DMS 273 (cell line): ENCODE measurements around the gene CHGA.

Source experiments
- DNase-seq: peaks from one replicate; lab custom pipeline; 2025; ENCODE audit not compliant: unreplicated experiment; lab: John Stamatoyannopoulos, UW

CHGA gene

DNA sequence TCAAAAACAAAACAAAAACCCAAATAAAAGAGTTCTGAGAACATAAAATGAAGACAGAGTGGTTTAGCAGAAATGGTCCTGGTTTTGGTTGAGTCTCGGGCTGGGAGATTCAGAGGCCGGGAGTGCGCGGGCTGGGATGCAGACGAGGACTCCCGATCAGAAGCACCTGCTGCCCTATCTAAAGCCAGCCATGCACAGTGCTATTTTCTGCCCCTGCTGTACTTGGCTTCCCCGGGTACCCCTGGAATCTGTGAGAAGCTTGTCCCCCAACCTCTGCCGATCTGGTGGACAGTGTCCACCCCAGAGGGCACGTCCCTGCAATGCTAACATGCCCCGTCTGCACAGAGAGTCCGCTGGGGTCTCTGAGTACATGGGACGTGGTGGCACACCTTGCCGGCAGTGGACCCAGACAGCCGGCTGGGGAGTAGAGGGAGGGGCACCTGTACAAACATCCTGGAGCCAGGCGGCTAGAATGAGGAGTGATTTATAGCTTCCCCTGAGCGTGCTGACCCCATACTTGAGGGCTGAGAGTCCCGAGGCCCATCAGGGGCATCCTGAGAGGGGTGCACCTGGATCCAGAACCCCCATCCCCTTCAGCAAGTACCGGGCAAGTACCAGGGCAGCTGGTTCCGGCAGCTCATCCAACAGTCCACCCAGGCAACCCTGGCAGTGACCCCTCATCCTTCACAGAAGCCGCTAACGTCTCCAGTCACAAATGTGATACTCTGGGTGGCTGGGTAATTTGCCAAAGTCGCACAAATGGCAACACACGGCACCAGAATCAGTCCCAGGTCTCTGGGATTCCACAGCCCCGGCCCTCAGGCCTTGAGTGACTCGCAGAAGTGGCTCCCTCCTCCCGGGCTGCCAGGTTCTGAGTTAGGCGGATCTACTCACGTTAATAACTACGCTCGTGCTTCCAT, 37.1 kb downstream of the CHGA start:
- no peak for DNase-seq

DNA sequence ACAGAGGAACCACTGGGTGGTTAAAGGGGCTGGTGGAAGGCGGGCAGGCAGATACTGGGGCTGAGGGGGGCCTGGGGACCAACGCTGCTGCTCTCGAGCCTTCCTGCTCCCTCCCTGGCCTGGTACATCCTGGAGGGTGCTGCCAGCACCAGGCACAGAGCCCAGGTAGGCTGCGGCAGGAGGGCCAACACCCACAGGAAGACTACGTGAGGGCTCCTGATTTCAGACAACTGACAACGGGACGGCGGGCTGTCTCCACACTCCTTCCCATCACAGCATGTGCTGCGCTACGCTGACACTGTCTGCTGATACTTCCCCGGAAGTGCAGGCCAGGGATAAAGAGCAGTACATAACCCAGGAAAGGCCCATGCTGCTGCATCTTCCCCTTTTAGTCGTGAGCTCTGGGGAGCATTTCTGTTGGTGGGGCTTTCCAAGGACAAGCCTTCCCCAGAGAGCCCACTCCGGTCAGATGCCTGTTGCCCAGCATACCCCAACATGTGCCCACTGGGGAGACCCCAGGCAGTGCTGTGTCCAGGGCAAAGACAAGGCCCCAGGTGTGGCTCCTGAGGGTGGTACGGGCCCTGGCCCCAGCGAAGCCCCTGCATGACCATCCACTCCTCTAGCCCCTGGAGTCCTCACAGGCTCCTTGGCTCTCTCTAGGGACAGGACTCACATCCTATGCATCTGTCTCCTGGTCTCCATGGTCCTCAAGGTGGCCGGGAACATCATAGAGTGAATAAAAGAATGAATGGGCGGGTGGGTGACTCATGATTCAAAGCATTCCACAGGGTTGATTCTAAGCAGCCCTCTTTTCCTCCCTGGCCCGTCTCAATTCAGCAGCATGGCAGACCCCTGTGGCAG, 38.0 kb downstream of the CHGA start:
- no peak for DNase-seq

DNA sequence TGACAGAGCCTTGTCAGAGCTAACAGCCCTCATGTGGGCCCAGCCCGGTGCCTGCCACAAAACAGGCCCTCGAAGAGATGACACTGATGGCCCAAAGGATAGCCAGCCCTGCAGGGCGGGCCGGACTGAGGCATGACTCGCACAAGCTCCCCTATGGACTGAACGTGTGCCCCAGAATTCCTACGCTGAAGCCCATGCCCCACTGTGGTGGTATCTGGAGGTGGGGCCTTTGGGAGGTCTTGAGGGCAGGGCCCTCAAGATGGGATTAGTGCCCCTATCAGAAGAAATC, 38.6 kb downstream of the CHGA start:
- DNase-seq = no peak

DNA sequence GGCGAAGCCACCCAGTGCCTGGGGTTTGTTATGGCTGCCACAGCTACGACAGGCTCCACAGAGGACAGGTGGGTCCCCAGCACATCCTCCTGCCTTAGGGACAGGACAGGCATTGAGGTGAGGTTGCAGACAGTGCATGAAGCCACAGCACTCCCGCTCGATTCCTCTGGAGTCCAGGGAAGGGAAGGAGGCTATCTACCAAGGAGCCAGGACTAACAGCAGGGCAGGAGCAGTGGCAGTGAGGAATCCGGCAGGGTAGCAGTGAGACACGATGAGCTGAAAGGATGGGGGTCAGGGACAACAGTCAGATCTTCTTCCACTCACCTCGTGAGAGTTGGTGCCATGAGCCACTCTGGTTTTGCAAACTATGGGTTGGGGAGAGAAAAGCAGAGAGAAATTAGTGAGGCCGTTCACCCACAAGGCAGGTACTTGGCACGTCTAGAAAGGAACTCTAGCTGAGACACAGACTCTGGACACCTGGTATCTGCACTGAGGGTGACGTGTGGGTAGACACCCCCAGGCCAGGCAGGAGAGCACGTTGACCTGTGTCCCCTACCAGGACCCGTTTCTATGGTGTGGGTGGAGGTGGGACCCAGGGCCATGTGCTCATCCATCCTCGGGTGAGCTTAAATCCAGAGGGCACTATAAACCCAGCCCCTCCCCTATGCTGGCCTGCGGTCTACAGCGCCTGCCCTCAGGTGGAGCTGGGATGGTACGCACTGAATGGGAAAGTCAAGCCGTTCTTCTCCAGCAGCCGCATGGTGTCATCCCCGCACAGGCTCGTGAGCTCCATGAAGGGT, 39.3 kb downstream of the CHGA start:
- no peak for DNase-seq

DNA sequence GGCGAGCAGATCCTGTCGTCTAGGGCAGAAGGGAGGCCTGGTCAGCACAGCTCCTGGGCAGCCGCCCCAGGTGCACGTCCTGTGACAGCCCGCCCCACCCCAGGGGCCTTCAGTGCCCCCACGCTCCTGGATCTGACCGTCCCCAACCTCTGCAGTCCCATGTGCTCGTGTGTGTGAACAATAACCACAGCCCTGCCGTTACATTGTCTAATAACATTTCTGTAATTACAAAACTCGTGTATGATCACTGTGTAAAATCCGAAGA, 39.8 kb downstream of the CHGA start:
- DNase-seq = no peak

DNA sequence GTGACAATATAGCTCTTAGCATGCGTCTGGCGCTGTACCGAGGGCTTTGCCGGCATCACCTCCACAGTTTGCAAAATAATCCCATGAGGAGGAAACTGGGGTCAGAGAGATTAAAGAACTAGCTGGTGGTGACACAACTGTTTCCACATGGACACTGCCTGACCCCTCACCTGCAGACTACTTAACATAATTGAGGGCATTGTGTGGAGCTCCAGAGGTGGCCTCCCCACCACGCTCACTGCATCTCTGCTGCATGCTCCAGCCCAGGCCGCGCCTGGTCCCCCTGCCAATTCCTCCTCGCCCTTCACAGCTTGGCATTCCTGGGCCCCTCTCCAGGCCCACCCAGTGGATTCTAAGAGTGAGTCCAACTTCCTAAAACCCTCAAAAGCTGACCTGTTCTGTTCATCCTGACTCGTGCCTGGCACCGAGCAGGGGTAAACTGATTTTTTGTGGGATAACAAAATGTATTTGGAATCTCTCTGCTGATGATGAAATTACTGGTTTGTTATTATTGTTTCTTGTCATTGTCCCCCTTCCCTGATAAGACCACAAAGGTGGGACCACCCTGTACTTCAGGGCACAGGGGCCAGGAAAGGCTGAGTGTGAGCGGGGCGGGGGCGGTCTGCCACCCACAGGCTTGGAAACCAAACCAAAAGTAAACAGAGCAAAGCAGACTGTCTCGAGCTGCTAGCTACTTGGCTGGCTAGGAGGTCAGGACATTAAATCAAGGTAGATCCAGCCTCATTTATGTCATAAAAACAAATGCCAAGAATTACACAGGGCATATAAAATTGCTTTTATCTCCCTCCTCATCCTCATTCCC, 40.6 kb downstream of the CHGA start:
- no peak for DNase-seq

DNA sequence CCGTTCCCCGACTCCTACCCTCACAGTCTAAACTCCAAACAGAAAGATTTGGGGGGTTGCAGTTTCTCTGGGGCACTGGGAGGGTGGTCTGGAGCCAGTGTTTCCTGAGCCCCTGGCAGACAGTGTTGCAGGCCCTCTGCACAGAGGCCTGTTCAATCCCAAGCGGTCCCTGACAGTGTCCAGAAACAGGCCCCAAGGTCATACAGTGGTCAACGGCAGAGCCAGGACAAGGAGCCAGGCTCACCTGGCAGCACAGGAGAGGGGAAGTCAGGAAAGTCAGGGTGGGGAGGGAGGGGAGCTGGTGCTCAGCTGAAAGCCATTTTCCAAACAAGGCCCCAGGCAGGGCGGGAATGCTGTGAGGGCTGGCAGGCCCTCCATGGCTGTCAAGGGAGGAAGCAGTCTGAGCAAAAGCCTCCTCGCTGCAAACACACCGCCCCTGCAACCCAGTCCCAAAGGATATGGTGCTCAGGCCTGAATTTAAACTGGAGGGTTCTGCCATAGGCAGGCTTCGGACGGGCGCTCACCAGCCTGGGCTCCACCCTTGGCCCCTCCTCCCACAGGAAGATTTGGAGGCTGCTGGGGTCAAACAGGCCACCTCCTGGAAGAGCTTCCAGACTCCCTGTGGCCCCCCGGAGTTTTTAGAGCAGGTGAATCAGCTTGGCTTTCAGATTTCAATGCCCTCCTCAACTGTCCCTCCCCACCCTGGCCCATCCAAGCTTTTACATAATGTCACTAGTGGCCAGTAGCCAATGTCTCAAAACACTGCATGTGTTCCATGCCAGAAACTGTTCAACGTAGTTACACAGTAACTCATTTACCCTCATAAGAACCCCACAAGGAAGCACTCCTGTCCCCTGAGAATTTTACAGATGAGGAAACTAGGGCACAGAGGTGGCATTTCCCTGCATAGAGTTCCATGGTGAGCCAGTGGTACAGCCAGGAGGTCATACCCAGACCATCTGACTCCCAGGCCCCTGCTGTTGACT, 41.5 kb downstream of the CHGA start:
- DNase-seq = no peak

DNA sequence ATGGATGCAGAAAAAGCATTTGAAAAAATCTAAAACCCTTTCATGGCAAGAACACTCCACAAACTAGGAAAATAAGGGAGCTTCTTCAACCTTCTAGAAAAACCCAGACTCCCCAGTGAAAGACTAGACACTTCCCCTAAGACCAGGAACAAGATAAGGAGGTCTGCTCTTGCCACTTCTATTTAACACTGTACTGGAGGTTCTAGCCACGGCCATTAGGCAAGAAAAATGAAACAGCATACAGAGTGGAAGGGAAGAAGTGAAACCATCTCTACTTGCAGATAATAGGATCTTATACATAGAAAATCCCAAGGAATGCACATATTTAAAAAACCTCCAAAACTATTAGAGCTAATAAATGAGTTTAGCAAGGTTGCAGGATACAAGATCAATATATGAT, 42.3 kb downstream of the CHGA start:
- DNase-seq = no peak

DNA sequence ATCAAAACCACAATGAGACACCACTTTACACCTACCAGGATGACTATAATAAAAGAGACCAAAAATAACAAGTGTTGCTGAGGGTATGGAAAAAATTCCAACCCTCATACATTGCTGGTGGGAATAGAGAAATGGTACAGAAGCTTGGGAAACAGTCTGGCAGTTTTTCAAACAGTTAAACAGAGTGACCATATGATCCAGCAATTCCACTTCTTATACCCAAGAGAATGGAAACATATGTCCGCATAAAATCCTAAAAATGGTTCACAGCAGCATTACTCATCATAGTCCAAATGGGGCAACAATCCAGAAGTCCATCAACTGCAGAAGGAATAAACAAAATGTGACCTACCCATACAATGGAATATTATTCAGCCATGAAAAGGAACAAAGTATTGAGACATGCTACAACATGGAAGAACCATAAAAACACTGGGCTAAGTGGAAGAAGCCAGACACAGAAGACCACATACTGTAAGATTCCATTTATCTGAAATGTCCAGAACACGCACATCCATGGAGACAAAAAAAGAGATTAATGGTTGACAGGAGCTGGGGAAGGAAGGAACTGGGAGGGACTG, 44.5 kb downstream of the CHGA start:
- peak; percentile 13 for DNase-seq

DNA sequence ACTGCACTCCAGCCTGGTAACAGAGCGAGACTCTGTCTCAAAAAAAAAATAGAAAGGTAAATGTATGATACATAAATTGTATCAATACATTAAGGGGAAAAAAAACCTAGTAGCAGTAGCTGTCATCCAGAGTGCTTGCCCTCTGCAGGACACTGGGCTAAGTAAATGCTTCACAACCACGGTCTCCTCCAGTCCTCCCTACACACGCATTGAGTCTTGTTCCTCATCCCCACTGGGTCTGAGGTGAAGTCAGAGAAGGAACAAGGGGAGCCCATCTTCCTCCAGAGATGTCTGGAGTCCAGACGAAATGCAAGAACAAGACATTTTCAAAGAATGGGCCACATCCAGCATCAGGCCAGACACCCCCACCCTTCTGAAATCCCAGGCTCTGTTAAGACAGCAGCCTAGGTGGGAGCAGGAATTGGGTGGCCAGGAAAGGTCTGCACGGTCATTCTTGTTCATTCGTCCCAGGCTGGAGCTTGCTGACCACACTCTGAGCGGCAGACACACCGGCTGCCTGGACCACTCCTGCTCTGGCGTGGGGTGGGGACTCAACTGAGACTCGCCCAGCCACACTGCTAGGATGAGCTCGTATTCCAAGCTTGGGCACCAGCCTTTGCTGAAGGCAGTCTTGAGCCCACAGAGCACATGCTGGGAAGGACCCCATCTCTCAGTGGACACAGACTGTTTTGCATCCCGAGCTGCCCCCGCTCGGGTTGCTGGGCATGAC, 45.5 kb downstream of the CHGA start:
- no peak for DNase-seq

DNA sequence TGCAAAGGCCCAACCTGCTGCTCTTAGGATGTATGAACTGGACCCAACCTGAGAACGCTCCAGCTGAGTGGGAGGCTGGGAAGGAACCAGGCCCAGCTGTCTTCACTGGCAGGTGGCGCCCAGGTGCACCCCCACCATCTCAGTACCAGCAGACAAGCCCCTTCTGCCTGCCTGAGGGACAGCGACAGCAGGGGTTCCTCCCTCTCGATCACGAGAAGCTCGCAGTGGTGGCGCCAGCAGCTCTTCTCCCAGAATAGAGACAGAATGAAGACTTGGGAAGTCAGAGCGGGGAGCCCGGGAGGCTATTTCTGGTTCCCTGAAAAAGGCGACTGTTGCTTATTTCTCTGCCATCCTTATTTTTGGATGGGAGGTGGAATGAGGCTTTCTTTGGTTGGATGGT, 46.5 kb downstream of the CHGA start:
- no peak for DNase-seq

DNA sequence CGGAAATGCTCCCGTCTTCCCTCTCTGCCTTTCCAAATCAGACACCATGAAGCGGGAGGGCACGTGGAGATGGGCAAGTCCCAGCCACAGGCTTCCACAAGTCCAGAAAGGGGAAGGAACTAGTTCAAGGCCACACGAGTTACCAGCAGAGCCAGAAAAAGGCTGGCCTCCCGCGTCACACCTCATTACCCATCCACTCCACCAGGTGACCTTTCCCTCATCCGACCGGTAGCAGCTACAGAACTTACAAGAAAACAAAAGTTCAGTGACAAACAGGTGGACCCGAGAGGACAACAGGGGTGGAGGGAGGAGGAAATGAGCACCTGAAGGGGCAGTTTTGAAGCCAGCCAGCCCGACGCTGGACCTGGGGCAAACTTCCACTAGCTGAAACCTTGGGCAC, 46.9 kb downstream of the CHGA start:
- no peak for DNase-seq

DNA sequence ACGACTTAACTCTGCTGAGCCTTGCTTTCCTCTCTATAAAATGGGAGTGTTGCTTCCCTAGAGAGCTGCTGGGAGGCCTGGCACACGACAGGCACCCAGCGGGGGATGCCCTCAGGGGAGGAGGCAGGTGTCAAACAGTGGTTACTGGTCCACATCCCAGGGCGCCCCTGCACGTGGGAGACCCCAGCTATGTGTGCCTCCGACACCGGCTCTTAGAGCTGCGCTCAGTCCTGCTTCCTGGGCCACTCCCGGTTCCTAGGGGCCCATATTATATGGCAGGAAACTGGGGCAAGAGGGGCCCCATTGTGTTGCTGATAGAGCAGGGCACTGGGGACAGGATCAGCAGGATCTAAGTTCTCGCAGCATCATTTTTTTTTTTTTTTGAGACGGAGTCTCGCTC, 47.3 kb downstream of the CHGA start:
- DNase-seq = no peak

DNA sequence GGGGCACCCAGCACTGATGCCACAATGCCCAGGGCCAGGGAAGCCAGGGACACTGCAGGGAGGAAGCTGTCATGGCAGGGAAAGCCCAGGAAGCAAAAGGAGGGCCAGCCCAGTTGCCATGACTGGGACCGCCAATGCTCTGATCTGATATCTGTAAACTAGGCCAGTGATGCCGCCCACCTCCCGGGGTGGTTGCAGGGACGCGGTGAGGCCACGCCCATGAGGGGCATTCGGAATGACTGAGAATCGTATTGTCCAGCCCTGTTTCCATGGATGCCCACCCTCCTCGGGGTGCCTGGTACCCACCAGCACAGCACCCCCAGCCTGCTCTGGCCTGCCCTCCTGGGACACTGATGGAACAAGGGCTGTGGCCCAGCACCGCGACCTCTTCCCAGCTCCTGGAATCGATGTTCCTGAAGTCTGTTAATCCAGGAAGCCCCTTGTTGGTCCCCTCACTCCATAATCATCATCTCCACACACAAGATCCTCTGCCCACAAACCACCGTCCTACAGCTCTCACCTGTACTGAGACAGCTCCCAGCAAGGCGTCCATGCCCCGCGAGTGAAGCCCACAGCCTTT, 48.7 kb downstream of the CHGA start:
- no peak for DNase-seq

DNA sequence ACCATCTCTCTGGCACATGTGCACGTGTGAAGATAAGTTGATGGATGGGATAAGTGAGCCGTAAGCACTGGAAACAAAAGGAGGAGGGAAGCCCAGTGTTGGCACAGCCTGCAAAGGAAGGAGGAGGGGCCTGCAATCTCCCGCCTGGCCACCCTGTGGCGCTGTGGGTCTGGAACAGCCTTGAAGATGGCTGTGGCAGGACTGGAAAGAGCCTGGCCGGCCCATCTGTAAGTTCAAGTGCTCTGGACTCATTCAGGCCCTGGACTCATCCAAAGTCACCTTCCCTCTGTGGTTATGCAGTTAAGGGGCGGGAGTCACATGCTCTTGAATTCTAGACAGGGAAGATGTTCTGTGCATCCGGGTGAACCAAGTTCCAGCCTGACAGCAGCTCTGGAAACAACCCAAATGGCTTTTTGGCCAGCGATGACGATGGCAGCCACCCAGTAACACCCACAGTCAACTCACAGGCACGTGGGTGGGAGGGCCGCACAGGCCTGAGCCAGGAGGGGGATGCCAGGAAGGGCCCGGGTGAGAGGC, 50.4 kb downstream of the CHGA start:
- DNase-seq = peak; percentile 63

DNA sequence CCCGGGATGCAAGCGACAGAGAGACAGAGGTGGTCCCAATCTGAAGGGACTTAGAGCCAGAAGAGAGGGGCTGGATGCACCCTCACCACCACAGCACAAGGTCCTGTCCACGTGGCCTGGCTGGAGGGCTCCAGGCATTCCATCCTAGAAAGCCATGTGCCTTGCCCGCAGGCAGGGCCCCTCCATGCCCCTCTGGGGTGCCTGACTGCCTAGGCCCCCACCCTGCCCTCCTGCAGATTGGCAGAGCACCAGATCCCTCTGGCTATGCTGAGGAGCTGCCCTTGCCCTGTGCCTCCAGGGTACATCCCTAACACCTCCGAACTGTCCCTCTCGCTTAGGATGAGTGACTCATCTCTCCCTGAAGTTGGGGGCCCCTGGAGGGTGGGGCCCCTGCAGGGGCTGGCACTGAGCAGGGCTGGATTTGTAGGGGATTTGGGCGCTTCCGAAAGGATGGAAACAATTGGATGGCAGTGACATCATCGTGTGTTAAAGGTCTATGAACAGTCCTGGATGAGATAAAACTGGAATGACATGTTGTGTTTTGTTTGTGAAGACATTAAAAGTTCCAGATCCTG, 50.9 kb downstream of the CHGA start:
- no peak for DNase-seq

DNA sequence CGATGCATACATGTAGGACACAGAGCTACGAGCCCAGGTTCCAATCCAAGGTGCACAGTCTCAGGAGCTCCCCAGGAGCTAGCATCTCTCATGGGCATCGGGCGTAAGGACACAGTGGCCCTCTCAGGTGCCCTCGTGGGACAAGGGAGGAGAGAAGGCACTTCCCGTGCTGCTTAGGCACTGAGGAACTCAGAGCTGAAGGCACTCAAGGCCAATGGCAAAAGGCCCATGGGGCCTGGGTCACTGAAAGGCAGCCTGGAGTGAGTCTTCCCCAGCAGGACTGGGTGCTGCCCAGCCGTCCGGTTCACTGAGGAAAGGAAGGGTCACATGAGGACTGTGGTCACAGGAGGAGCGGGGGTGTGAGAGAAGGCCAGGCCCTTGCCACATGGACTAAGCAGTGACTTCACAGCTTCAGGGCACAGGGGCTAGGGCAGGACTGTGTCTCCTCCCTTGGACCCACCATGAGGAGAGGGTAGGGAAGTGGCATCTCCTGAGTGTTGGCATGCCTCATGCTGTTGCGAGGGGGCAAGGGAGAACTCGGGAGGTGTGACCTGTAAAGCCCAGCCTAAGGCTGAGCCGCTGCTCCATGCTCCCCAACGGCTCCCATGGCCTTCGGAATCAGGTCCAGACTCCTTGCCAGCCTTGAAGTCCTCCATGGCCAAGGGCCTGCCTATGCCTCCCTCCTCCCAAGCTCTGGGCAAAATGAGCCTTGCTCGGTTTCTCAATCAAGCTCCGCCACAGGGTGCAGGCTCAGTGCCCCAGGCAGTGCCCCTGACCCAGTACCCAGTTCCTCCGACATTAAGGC, 51.8 kb downstream of the CHGA start:
- no peak for DNase-seq
